Kidney (tissue), 14 donors: ENCODE measurements around the gene NOTCH2. TPM values are rescaled to one million over a fixed set of nuclear protein-coding genes. Genes with fewer than 3 reads are reported as not detected.

ENCODE experiments used
- DNase-seq, 5 donors: peaks; one replicate each; pipeline ENCODE4 v3.0.0-alpha.2; 2013 to 2020
- FAIRE-seq: peaks from 2 replicates; lab custom pipeline; 2012; peaks lifted over from hg19 to GRCh38; lab: Jason Lieb, UNC
- H3K27ac ChIP-seq, 2 donors: one replicate each; pipeline ENCODE4 v1.7.0; 2013; ENCODE audit warnings: low read depth in 2 of 2, low read length in 2 of 2, inconsistent platforms in 1 of 2
- H3K27me3 ChIP-seq: one replicate; pipeline ENCODE4 v1.7.1; 2013; ENCODE audit warnings: low read length, inconsistent platforms; ENCODE audit not compliant: control insufficient read depth, insufficient read depth
- H3K36me3 ChIP-seq, 3 donors: one replicate each; pipeline versions ENCODE4 v1.7.0 to v1.7.1; 2013; ENCODE audit warnings: low read length in 3 of 3, control low read depth in 1 of 3, inconsistent platforms in 1 of 3; ENCODE audit not compliant: insufficient read depth in 3 of 3, control insufficient read depth in 2 of 3
- H3K4me1 ChIP-seq, 3 donors: one replicate each; pipeline versions ENCODE4 v1.7.0 to v1.7.1; 2013; ENCODE audit warnings: low read length in 3 of 3, inconsistent platforms in 1 of 3, low read depth in 1 of 3; ENCODE audit not compliant: control insufficient read depth in 2 of 3, insufficient read depth in 2 of 3
- H3K4me3 ChIP-seq, 3 donors: one replicate each; pipeline versions ENCODE4 v1.7.0 to v1.8.1; 2013; ENCODE audit warnings: low read length in 3 of 3, control low read depth in 1 of 3, inconsistent platforms in 1 of 3
- H3K9ac ChIP-seq, 3 donors: one replicate each; pipeline versions ENCODE4 v1.7.0 to v1.7.1; 2013; ENCODE audit warnings: low read length in 3 of 3, control low read depth in 1 of 3, inconsistent platforms in 1 of 3
- H3K9me3 ChIP-seq, 3 donors: one replicate each; pipeline versions ENCODE4 v1.7.0 to v1.7.1; 2013; ENCODE audit warnings: low read length in 3 of 3, control low read depth in 1 of 3, inconsistent platforms in 1 of 3; ENCODE audit not compliant: control insufficient read depth in 2 of 3, insufficient read depth in 1 of 3
- CTCF ChIP-seq: IDR thresholded peaks from 3 replicates; pipeline ENCODE4 v1.5.1; 2012; ENCODE audit warnings: mild to moderate bottlenecking, moderate library complexity, borderline replicate concordance; ENCODE audit not compliant: insufficient read depth; ENCODE audit errors: extremely low read depth
- intact Hi-C: fragments of 100-400 bp; cut with DNase I; formaldehyde crosslinking; loops from one replicate; pipeline ENCODE4 v1.11.1; 2022
- polyA plus RNA-seq: library from polyadenylated mRNA; stranded (reverse); fragments of 350-450 nt; fragmentation: Illumina TruSeq; extraction: RNeasy Lipid Tissue Mini Kit (QIAGEN cat#74804); gene quantifications from one replicate; pipeline ENCODE4 v1.2.3, GENCODE V29; 2014; ENCODE audit warnings: low read depth, low replicate concordance; ENCODE audit not compliant: insufficient read depth
- total RNA-seq: library from RNA; stranded (reverse); fragmentation: NEBNext Ultra II Directional; extraction: Animal tissue kit (Norgen Biotek cat#: 25700); gene quantifications from one replicate; pipeline ENCODE4 v1.2.1, GENCODE V29; 2021
- donor health status: control.
- donor health status: control.
- donor health status: control.
- donor health status: control.
- donor health status: control.
- donor health status: DM: yes; HTN: yes; CAD: no.
- donor health status: Normal renal cell carcinoma (clear cell type).

NOTCH2 gene
- total and polyA plus RNA-seq, 2 donors from 2014 or later: 4.9 to 113 TPM

DNA sequence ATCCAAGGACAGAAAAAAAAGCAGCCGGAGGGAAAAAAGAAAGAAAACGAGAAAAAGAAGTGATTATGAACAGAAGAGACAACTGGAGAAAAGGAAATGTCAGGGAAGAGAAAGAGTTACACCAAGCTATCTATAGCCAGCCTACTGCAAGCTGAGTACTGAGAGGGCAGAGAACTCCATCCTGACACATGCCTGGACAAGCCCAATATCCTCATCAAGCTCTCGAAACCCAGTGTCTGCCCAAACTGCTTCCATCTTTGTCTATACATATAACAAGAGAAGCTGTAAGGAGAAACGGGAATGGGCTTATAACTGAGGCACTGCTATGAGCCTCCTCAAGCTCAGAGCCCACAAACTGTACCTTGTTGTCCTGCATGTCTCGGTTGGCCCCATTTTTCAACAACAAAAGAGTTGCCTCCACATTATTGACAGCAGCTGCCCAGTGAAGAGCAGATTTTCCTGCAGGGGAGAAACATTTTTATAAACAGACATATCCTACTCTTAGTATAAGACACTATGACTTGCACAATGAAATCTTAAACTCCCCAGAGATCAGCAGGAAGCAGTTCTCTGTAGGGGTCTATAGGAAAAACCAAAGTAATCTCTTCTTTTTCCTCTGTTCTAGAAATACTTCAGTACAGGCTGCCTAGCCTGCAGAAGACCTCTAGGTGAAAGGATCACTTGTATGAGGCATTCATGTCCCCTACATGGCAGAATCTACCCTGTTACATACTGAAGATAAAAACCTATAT is 152.0 kb downstream of the NOTCH2 start:
- Histone ChIP-seq H3K27me3 (no peaks in the 10 kb centered on the region), H3K9ac (no peak overlapping the region), H3K27ac (no peak overlapping the region), H3K36me3 (peaks cover 39 to 75% (median 47%) of the 10 kb centered on the region in 3 donors), H3K4me3 (no peak overlapping the region), H3K4me1 (no peaks in the 10 kb centered on the region), H3K9me3 (no peaks in the 10 kb centered on the region)
- DNase-seq (no peak), FAIRE-seq (no peak)
- intact Hi-C loops: no loop called here
- TF ChIP-seq CTCF: no peak

DNA sequence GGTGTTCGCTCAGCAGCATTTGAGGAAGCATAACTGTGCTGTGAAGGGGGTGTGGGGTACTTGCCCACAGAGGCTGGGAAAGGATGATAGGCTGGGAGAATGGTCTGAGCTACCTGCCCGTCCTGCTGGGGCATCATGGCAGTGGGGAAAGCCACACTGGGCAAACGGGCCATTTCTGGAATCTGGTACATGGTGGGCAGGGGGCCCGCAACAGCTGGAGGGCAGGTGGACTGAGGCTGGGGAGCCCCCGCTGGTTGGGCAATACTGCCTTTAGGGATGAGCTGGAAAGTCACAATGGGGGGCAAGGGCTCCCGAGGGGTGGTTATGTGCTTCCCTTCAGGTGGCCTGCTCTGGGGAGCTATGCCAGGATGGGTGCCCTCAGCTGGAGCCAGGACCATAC is 153.9 kb downstream of the NOTCH2 start:
- intact Hi-C loops: no loop called here
- FAIRE-seq: no peak
- H3K9ac ChIP-seq: no peak overlapping the region

GRCh38 chr1:119914071-119914470 is 155.4 kb downstream of the NOTCH2 start:
- FAIRE-seq: no peak
- H3K27ac ChIP-seq: no peak overlapping the region
- no peak for DNase-seq
- H3K4me1 ChIP-seq: no peaks in the 10 kb centered on the region
- intact Hi-C loops: no loop called here
- H3K27me3 ChIP-seq: no peaks in the 10 kb centered on the region
- H3K9ac ChIP-seq: no peak overlapping the region
- H3K9me3 ChIP-seq: no peaks in the 10 kb centered on the region
- TF ChIP-seq CTCF: no peak
- H3K4me3 ChIP-seq: no peak overlapping the region
- peaks cover 19 to 44% (median 21%) of the 10 kb centered on the region in 3 donors for H3K36me3 ChIP-seq

More for the DNA sequence above, 153.9 kb downstream of the NOTCH2 start:
- no peak for DNase-seq
- H3K9me3 ChIP-seq: no peaks in the 10 kb centered on the region
- H3K27ac ChIP-seq: no peak overlapping the region
- H3K36me3 ChIP-seq: peaks cover 30 to 55% (median 32%) of the 10 kb centered on the region in 3 donors
- H3K27me3 ChIP-seq: no peaks in the 10 kb centered on the region
- TF ChIP-seq CTCF: no peak
- H3K4me1 ChIP-seq: no peaks in the 10 kb centered on the region
- no peak overlapping the region for H3K4me3 ChIP-seq
